Bronchial epithelial cell (primary cell): Measurements from ENCODE around the gene PPP2R2B. TPM values are rescaled to one million over a fixed set of nuclear protein-coding genes. Genes with fewer than 3 reads are reported as not detected.

ENCODE experiments used
- DNase-seq: peaks from one replicate; pipeline ENCODE4 v3.0.0-alpha.2; 2010; ENCODE audit warnings: low read depth
- FAIRE-seq: peaks from 2 replicates; lab custom pipeline; 2011; peaks lifted over from hg19 to GRCh38; lab: Jason Lieb, UNC
- H3K27me3 ChIP-seq: 2 replicates; pipeline ENCODE4 v1.5.1; 2011; ENCODE audit warnings: low read length; ENCODE audit not compliant: control insufficient read depth, insufficient read depth
- H3K36me3 ChIP-seq: 2 replicates; pipeline ENCODE4 v1.5.1; 2011; ENCODE audit warnings: low read length; ENCODE audit not compliant: control insufficient read depth, insufficient read depth
- H3K4me3 ChIP-seq: 2 replicates; pipeline ENCODE4 v1.5.1; 2011; ENCODE audit warnings: mild to moderate bottlenecking, low read depth, low read length, control low read depth
- total RNA-seq: library from RNA; depleted of rRNA; stranded (reverse); fragments of >200 nt; gene quantifications from 2 replicates; pipeline ENCODE4 v1.2.1, GENCODE V29; 2014
- TF ChIP-seq, protein P1 (sequence below): IDR thresholded peaks from 2 replicates; pipeline ENCODE4 v1.5.1; 2011; ENCODE audit warnings: mild to moderate bottlenecking, moderate library complexity, low read length, control low read depth, inconsistent platforms; ENCODE audit not compliant: insufficient read depth, severe bottlenecking

PPP2R2B gene
- total RNA-seq, 1 donor from 2014 or later, result under 0.01 TPM

DNA sequence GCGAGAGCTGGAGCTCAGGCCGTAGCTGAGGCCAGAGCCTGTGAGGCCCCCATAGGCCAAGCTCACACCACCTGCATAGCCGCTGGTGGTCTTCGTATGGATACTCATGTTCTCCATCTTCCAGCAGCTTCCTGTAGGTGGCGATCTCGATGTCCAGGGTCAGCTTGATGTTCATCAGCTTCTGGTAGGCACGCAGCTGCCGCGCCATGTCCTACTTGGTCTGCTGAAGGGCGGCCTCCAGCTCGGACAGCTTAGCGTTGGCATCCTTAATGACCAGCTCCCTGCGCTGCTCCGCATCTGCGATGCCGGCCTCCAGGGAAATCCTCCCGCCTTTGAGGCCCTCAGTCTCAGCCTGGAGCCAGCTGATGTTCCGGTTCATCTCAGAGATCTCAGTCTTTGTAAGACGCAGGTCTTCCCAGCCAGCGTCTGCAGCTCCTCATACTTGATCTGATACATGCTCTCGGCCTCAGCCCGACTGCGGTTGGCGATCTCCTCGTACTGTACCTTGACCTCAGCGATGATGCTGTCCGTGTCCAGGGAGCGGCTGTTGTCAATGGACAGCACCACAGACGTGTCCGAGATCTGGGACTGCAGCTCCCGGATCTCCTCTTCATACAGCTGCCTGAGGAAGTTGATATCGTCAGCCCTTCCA, 172.1 kb downstream of the PPP2R2B start:
- DNase-seq (no peak), FAIRE-seq (no peak)
- H3K4me3 ChIP-seq, result no peak overlapping the region
- no peaks in the 10 kb centered on the region for H3K36me3 ChIP-seq
- H3K27me3 ChIP-seq, result no peaks in the 10 kb centered on the region
- TF ChIP-seq, protein P1, sequence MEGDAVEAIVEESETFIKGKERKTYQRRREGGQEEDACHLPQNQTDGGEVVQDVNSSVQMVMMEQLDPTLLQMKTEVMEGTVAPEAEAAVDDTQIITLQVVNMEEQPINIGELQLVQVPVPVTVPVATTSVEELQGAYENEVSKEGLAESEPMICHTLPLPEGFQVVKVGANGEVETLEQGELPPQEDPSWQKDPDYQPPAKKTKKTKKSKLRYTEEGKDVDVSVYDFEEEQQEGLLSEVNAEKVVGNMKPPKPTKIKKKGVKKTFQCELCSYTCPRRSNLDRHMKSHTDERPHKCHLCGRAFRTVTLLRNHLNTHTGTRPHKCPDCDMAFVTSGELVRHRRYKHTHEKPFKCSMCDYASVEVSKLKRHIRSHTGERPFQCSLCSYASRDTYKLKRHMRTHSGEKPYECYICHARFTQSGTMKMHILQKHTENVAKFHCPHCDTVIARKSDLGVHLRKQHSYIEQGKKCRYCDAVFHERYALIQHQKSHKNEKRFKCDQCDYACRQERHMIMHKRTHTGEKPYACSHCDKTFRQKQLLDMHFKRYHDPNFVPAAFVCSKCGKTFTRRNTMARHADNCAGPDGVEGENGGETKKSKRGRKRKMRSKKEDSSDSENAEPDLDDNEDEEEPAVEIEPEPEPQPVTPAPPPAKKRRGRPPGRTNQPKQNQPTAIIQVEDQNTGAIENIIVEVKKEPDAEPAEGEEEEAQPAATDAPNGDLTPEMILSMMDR, result no peak

DNA sequence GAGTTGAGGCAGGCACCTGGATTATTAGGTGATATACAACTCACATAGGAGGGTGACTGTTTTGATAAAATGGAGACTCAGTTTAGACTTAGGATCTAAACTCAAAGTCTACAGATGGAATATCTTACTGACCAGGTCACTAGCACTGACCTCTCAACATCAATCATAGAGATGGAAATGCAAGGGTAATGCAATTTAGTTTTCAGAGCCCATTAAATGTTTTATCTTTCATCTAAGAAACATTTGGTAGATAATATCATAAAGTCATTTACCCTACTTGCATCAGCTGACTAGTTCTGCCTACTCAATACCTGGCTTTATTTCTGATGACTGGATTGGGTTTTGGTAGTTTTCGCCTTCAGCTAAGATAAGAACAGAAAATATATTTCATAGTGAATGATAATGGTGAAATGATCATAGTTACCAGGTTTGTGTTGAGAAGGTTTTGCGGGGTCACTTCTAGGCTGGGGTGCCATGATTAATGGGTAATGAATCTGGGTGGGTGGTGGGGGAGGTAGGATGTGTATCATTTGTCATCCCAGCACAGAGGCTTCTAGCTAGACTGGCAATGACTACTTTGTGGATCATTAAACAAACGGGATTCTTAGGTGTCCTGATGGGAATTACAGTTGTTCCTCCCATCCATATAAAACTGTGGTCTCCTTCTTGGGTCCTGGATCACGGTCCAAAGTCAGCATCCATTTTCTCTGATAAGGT, 173.4 kb downstream of the PPP2R2B start:
- TF ChIP-seq, protein P1, result no peak
- FAIRE-seq, result no peak
- Histone ChIP-seq H3K36me3 (no peaks in the 10 kb centered on the region), H3K27me3 (no peaks in the 10 kb centered on the region), H3K4me3 (no peak overlapping the region)
- DNase-seq, result peak; percentile 65

DNA sequence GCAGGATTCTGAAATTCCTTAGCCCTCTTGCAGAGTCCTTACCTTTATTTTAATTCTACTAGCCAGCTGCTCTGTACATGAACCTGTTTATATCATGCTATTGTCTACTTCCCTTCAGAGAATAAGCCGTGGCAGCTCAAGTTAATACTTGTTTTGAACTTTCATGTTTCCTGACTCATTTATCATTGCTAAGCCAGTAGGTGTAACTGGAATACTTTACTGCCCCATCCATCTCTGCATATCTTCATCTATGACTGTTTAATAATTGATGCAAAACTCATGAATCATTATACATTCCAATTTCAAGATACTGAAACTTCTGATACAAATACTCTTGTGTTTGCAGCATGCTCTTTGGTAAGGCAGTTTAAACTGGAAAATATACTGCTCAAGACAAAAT, 174.7 kb downstream of the PPP2R2B start:
- TF ChIP-seq, protein P1, result no peak
- DNase-seq, result peak; percentile 98
- H3K36me3 ChIP-seq, result no peaks in the 10 kb centered on the region
- no peak for FAIRE-seq
- H3K4me3 ChIP-seq, result no peak overlapping the region
- no peaks in the 10 kb centered on the region for H3K27me3 ChIP-seq

DNA sequence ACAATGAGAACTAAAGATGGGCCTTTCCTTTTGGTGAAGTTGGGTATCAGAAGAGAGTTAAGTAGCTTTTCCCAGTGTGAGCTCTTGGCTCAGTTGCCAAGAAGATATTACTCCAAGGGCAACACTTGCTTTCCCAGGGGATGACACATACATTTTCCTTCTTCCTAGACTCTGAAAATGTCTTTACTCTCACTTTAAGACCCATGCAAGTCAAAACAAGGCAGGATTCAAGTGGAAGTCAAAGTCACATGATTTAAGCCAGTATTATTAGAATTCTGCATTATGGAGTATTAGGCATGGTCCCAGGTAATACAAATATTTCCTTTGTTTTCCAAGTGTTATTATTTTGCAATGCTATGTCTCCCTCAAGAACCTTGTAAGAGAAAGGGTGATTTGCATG, 175.1 kb downstream of the PPP2R2B start:
- TF ChIP-seq, protein P1, result no peak
- FAIRE-seq (no peak), DNase-seq (peak; percentile 81)
- Histone ChIP-seq H3K4me3 (no peak overlapping the region), H3K36me3 (no peaks in the 10 kb centered on the region), H3K27me3 (no peaks in the 10 kb centered on the region)

DNA sequence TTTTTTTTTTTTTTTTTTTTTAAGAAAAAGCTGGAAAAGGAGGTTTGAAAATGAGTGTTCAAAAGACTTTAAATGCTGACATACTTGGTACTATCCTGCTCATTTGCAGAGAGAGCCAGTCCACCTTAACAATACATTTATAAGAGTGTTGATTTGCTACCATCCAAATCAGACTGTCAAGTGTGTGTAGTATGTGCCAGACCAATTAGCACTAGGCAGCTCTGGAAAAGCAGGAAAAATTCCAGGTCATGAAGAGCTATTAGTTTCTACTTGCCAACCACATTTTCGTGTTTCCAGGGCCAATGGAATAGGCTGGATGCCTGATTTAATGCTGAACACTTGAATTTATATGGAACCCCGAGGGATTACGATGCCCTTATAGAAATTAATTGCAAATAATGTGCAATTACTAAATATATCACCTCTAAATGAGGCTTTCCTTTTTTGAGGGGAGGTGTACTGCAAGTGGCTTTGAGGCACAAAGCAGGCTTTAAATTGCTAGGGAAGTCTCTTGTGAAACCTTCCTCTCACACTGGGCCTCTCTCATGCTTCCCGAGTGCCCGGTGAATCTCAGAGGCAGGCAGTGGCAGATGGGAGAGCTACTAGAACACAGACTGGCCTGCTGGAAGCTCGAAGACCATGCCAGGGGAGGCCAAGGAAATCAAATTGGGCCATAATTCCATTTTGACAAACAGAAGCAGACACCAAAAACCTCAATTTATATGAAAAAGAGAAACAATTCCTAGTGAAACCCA, 178.7 kb downstream of the PPP2R2B start:
- Histone ChIP-seq H3K36me3 (no peaks in the 10 kb centered on the region), H3K27me3 (no peaks in the 10 kb centered on the region), H3K4me3 (no peak overlapping the region)
- TF ChIP-seq, protein P1, result no peak
- DNase-seq (no peak), FAIRE-seq (peak; percentile 43)
